ENCODE measurements around the gene CTNND1. TPM values are rescaled to one million over a fixed set of nuclear protein-coding genes. Genes with fewer than 3 reads are reported as not detected.

Gene CTNND1
- total and polyA plus RNA-seq, 2 of the 4 experiments (the other 2 are of a cell fraction): 88.5 to 229 TPM

DNA sequence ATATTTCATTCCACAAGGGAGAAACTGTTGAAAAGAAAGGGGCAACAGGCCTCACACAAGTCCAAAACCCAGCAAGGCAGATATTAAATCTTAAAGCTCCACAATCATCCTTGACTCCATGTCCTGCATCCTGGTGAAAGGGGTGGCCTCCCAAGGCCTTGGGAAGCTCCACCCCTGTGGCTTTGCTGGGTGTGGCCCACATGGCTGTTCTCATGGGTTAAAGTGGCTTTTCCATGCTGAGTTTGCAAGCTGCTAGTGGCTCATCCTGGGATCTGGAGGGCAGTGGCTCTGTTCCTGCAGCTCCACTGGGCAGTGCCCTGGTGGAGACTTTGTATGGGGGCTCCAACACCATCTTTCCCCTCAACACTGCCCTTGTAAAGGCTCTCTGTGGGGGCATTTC, 106.4 kb downstream of the CTNND1 start:
- Histone ChIP-seq H3K4me1 (ENCODE audit: control insufficient read depth, insufficient read depth, low read length) (no peaks in the 10 kb centered on the region; the same call in 1 of the 2 replicates), H3K4ac (ENCODE audit: low read depth, low read length) (no peak overlapping the region), H3K23ac (ENCODE audit: low read depth, low read length) (no peak overlapping the region), H3K27me3 (ENCODE audit: control insufficient read depth, insufficient read depth, low read length) (no peaks in the 10 kb centered on the region; the same call in 1 of the 2 replicates), H3K9me1 (ENCODE audit: insufficient read depth, low read length) (no peaks in the 10 kb centered on the region), H2BK5ac (ENCODE audit: low read depth, low read length, poor library complexity, severe bottlenecking) (no peak overlapping the region), H2BK120ac (ENCODE audit: low read depth, low read length) (no peak overlapping the region), H2AK9ac (replicated peaks; ENCODE audit: low read depth, low read length, poor library complexity) (no peak overlapping the region), H2BK20ac (ENCODE audit: low read depth, low read length) (no peak overlapping the region), H2AFZ (replicated peaks; ENCODE audit: low read length, poor library complexity) (no peak overlapping the region), H3K14ac (replicated peaks; ENCODE audit: low read depth, low read length) (no peak overlapping the region), H3K56ac (ENCODE audit: extremely low read depth, insufficient read depth, low read length) (no peak overlapping the region), H3K9me3 (ENCODE audit: control insufficient read depth, insufficient read depth, low read length) (no peaks in the 10 kb centered on the region; the same call in 1 of the 2 replicates), H3K9ac (ENCODE audit: low read depth, low read length) (no peak overlapping the region), H3K4me3 (ENCODE audit: insufficient read depth, low read depth, low read length) (no peak overlapping the region), H4K91ac (ENCODE audit: insufficient read depth, low read depth, low read length) (no peak overlapping the region), H4K8ac (ENCODE audit: low read depth in 2 of 2, low read length in 2 of 2) (no peak overlapping the region), H3K79me1 (ENCODE audit: low read depth in 1 of 2, low read length in 2 of 2) (no peaks in the 10 kb centered on the region), H4K20me1 (ENCODE audit: insufficient read depth, low read length) (no peaks in the 10 kb centered on the region), H2AK5ac (ENCODE audit: low read depth, low read length) (no peak overlapping the region), H3K18ac (ENCODE audit: low read depth, low read length) (no peak overlapping the region), H2BK15ac (ENCODE audit: low read depth, low read length) (no peak overlapping the region), H3K36me3 (ENCODE audit: control insufficient read depth, insufficient read depth, low read length) (no peaks in the 10 kb centered on the region), H3K27ac (ENCODE audit: insufficient read depth, low read length) (no peak overlapping the region), H3K4me2 (ENCODE audit: low read depth, low read length) (no peak overlapping the region), H4K5ac (ENCODE audit: low read depth, low read length) (no peak overlapping the region)
- TF ChIP-seq, protein P1, sequence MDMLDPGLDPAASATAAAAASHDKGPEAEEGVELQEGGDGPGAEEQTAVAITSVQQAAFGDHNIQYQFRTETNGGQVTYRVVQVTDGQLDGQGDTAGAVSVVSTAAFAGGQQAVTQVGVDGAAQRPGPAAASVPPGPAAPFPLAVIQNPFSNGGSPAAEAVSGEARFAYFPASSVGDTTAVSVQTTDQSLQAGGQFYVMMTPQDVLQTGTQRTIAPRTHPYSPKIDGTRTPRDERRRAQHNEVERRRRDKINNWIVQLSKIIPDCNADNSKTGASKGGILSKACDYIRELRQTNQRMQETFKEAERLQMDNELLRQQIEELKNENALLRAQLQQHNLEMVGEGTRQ (IDR thresholded peaks at IDR 0.05; ENCODE audit: low read depth, low read length): no peak
- TF ChIP-seq MAZ (IDR thresholded peaks at IDR 0.05; ENCODE audit: borderline replicate concordance, low read depth, low read length) (no peak), FOS (IDR thresholded peaks at IDR 0.05; ENCODE audit: low read depth, low read length) (no peak), CEBPB (IDR thresholded peaks at IDR 0.05; ENCODE audit: low read depth, low read length) (no peak), BHLHE40 (IDR thresholded peaks at IDR 0.05; ENCODE audit: low read depth, low read length) (no peak), NFE2L2 (IDR thresholded peaks at IDR 0.05; ENCODE audit: low read depth, low read length) (no peak), MXI1 (IDR thresholded peaks at IDR 0.05; ENCODE audit: borderline replicate concordance, low read depth, low read length) (no peak), RAD21 (IDR thresholded peaks at IDR 0.05; ENCODE audit: low read length) (no peak), CHD1 (IDR thresholded peaks at IDR 0.05; ENCODE audit: low read depth, low read length) (no peak), RCOR1 (IDR thresholded peaks at IDR 0.05; ENCODE audit: insufficient replicate concordance, low read length) (no peak), POLR2A (IDR thresholded peaks at IDR 0.05; ENCODE audit: low read depth, low read length) (no peak), RFX5 (IDR thresholded peaks at IDR 0.05; ENCODE audit: low read depth, low read length) (no peak), MAFK (IDR thresholded peaks at IDR 0.05; ENCODE audit: low read depth, low read length) (no peak), SMC3 (IDR thresholded peaks at IDR 0.05; ENCODE audit: low read depth, low read length) (no peak)
- TF ChIP-seq, protein P2, sequence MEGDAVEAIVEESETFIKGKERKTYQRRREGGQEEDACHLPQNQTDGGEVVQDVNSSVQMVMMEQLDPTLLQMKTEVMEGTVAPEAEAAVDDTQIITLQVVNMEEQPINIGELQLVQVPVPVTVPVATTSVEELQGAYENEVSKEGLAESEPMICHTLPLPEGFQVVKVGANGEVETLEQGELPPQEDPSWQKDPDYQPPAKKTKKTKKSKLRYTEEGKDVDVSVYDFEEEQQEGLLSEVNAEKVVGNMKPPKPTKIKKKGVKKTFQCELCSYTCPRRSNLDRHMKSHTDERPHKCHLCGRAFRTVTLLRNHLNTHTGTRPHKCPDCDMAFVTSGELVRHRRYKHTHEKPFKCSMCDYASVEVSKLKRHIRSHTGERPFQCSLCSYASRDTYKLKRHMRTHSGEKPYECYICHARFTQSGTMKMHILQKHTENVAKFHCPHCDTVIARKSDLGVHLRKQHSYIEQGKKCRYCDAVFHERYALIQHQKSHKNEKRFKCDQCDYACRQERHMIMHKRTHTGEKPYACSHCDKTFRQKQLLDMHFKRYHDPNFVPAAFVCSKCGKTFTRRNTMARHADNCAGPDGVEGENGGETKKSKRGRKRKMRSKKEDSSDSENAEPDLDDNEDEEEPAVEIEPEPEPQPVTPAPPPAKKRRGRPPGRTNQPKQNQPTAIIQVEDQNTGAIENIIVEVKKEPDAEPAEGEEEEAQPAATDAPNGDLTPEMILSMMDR (conservative IDR thresholded peaks at IDR 0.05; ENCODE audit: low read depth, low read length): no peak
- TF ChIP-seq, protein P3, sequence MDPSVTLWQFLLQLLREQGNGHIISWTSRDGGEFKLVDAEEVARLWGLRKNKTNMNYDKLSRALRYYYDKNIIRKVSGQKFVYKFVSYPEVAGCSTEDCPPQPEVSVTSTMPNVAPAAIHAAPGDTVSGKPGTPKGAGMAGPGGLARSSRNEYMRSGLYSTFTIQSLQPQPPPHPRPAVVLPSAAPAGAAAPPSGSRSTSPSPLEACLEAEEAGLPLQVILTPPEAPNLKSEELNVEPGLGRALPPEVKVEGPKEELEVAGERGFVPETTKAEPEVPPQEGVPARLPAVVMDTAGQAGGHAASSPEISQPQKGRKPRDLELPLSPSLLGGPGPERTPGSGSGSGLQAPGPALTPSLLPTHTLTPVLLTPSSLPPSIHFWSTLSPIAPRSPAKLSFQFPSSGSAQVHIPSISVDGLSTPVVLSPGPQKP (IDR thresholded peaks at IDR 0.05; ENCODE audit: borderline replicate concordance, low read depth, low read length): no peak
- POLR2A ChIA-PET (ENCODE audit: unreplicated experiment): no interaction called here
- CTCF ChIA-PET: interaction anchor here (0.6 to 1.7 kb wide), 2 partner anchors 12 to 257 kb away, joined by 4 to 6 read pairs; partner anchors contain the start of gene OR9I1
- no peak for DNase-seq
- in situ Hi-C loops (cut with MboI; ENCODE audit: low sequenced_read_pairs) (no loop called here), intact Hi-C loops (cut with micrococcal nuclease) (no loop called here), dilution Hi-C loops (cut with HindIII; ENCODE audit: low sequenced_read_pairs, unreplicated experiment) (no loop called here)
- no peak for ATAC-seq (ENCODE audit: low read depth)
- BruUV-seq (replicated peaks): no TSS peak

Measured in IMR-90 (cell line).